ENCODE data around the gene ZNF423. TPM values are rescaled to one million over a fixed set of nuclear protein-coding genes. Genes with fewer than 3 reads are reported as not detected.

Gene ZNF423
- polyA plus RNA-seq, 3 donors: 1.9 to 15.4 (median 8.7) TPM

- 47 to 55% (median 49%) methylated on average over 11 of the region's 11 CpGs for WGBS, 3 donors
- H3K27ac ChIP-seq (ENCODE audit: low read depth, low read length): no peak overlapping the region
Measured at GRCh38 chr16:49748322-49748721, 107.6 kb downstream of the ZNF423 start.

GRCh38 chr16:49747654-49748053 is 108.3 kb downstream of the ZNF423 start:
- WGBS, 3 donors: 73 to 93% (median 91%) methylated on average over 3 of the region's 3 CpGs
- H3K27ac ChIP-seq (ENCODE audit: low read depth, low read length): no peak overlapping the region

GRCh38 chr16:49746545-49746944 is 109.4 kb downstream of the ZNF423 start:
- 90 to 93% (median 93%) methylated on average over 13 of the region's 13 CpGs for WGBS, 3 donors
- no peak overlapping the region for H3K27ac ChIP-seq (ENCODE audit: low read depth, low read length)

GRCh38 chr16:49745311-49745747 is 110.6 kb downstream of the ZNF423 start:
- WGBS, 3 donors: 90 to 94% (median 91%) methylated on average over 11 of the region's 11 CpGs
- no peak overlapping the region for H3K27ac ChIP-seq (ENCODE audit: low read depth, low read length)

- no peak overlapping the region for H3K27ac ChIP-seq (ENCODE audit: low read depth, low read length)
- WGBS, 3 donors: 86 to 92% (median 92%) methylated on average over 19 of the region's 19 CpGs
Measured at GRCh38 chr16:49744244-49745220, 111.4 kb downstream of the ZNF423 start.

GRCh38 chr16:49743658-49744057 is 112.3 kb downstream of the ZNF423 start:
- 78 to 90% (median 89%) methylated on average over 10 of the region's 10 CpGs for WGBS, 3 donors
- H3K27ac ChIP-seq (ENCODE audit: low read depth, low read length): no peak overlapping the region

- WGBS, 3 donors: 81 to 90% (median 83%) methylated on average over 4 of the region's 4 CpGs
- H3K27ac ChIP-seq (ENCODE audit: low read depth, low read length): no peak overlapping the region
Measured at GRCh38 chr16:49743203-49743464, 112.8 kb downstream of the ZNF423 start.

GRCh38 chr16:49742428-49743202 is 113.3 kb downstream of the ZNF423 start:
- WGBS, 3 donors: 86 to 90% (median 89%) methylated on average over 19 of the region's 19 CpGs
- no peak overlapping the region for H3K27ac ChIP-seq (ENCODE audit: low read depth, low read length)

GRCh38 chr16:49740256-49740655 is 115.7 kb downstream of the ZNF423 start:
- no peak overlapping the region for H3K27ac ChIP-seq (ENCODE audit: low read depth, low read length)
- 60 to 80% (median 72%) methylated on average over 7 of the region's 7 CpGs for WGBS, 3 donors

GRCh38 chr16:49739381-49739780 is 116.5 kb downstream of the ZNF423 start:
- 77 to 82% (median 78%) methylated on average over 9 of the region's 9 CpGs for WGBS, 3 donors
- no peak overlapping the region for H3K27ac ChIP-seq (ENCODE audit: low read depth, low read length)

- WGBS, 3 donors: 93 to 97% (median 93%) methylated on average over 3 of the region's 3 CpGs
Measured at GRCh38 chr16:49738832-49739231, 117.1 kb downstream of the ZNF423 start.

GRCh38 chr16:49738001-49738400 is 117.9 kb downstream of the ZNF423 start:
- WGBS, 3 donors: 94 to 98% (median 96%) methylated on average over 10 of the region's 10 CpGs
- no peak overlapping the region for H3K27ac ChIP-seq (ENCODE audit: low read depth, low read length)

More at GRCh38 chr16:49738832-49739231, 117.1 kb downstream of the ZNF423 start:
- H3K27ac ChIP-seq (ENCODE audit: low read depth, low read length): no peak overlapping the region

- WGBS, 3 donors: 55 to 79% (median 67%) methylated on average over 9 of the region's 9 CpGs
- H3K27ac ChIP-seq (ENCODE audit: low read depth, low read length): no peak overlapping the region
Measured at GRCh38 chr16:49737541-49737940, 118.4 kb downstream of the ZNF423 start.

GRCh38 chr16:49734331-49734730 is 121.6 kb downstream of the ZNF423 start:
- no peak overlapping the region for H3K27ac ChIP-seq (ENCODE audit: low read depth, low read length)
- WGBS, 3 donors: 64 to 80% (median 66%) methylated on average over 10 of the region's 10 CpGs

- H3K27ac ChIP-seq (ENCODE audit: low read depth, low read length): no peak overlapping the region
- 72 to 87% (median 79%) methylated on average over 10 of the region's 10 CpGs for WGBS, 3 donors
Measured at GRCh38 chr16:49733313-49734009, 122.5 kb downstream of the ZNF423 start.

- 91 to 95% (median 94%) methylated on average over 3 of the region's 3 CpGs for WGBS, 3 donors
- H3K27ac ChIP-seq (ENCODE audit: low read depth, low read length): no peak overlapping the region
Measured at GRCh38 chr16:49731911-49732310, 124.0 kb downstream of the ZNF423 start.

GRCh38 chr16:49730772-49731171 is 125.1 kb downstream of the ZNF423 start:
- H3K27ac ChIP-seq (ENCODE audit: low read depth, low read length): no peak overlapping the region
- 81 to 93% (median 84%) methylated on average over 12 of the region's 12 CpGs for WGBS, 3 donors

GRCh38 chr16:49727611-49728010 is 128.3 kb downstream of the ZNF423 start:
- 85 to 92% (median 92%) methylated on average over 11 of the region's 11 CpGs for WGBS, 3 donors
- no peak overlapping the region for H3K27ac ChIP-seq (ENCODE audit: low read depth, low read length)

GRCh38 chr16:49726155-49726554 is 129.8 kb downstream of the ZNF423 start:
- H3K27ac ChIP-seq (ENCODE audit: low read depth, low read length): no peak overlapping the region
- WGBS, 3 donors: 92 to 97% (median 92%) methylated on average over 6 of the region's 6 CpGs

Measured in adipose tissue (tissue), 3 donors.